GM19467 (cell line): ENCODE measurements around the gene TAS2R20.

Experiments
- ATAC-seq: cut with Tn5 transposase; IDR thresholded peaks from one replicate; pipeline ENCODE4 v1.9.1; 2021; ENCODE audit warnings: mild to moderate bottlenecking, moderate library complexity; ENCODE audit not compliant: unreplicated experiment

The TAS2R20 gene

GRCh38 chr12:10960211-10960610 lies 37.9 kb downstream of the TAS2R20 start:
- ATAC-seq = no peak

GRCh38 chr12:10959804-10960203 lies 38.3 kb downstream of the TAS2R20 start:
- no peak for ATAC-seq

DNA sequence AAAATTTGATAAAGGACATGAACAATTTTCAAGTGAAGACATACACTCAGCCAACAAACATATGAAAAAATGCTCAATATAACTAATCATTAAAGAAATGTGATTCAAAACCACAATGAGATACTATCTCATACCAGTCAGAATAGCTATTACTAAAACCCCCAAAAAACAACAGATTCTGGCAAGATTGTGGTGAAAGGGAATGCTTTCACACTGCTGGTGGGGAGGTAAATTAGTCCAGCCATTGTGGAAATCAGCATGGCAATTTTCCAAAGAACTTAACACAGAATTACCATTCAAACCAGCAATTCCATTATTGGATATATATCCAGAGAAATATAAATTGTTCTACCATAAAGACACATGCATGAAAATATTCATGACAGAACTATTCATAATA lies 40.4 kb downstream of the TAS2R20 start:
- no peak for ATAC-seq

GRCh38 chr12:10956085-10956484 lies 42.0 kb downstream of the TAS2R20 start:
- no peak for ATAC-seq

GRCh38 chr12:10952645-10953044 lies 45.5 kb downstream of the TAS2R20 start:
- no peak for ATAC-seq
